ENCODE measurements around the gene SORBS2. TPM values are rescaled to one million over a fixed set of nuclear protein-coding genes. Genes with fewer than 3 reads are reported as not detected.

Gene SORBS2
- total and polyA plus RNA-seq, 2 of the 4 experiments (the other 2 are of a cell fraction) = 0.18 TPM; not detected in 1

DNA sequence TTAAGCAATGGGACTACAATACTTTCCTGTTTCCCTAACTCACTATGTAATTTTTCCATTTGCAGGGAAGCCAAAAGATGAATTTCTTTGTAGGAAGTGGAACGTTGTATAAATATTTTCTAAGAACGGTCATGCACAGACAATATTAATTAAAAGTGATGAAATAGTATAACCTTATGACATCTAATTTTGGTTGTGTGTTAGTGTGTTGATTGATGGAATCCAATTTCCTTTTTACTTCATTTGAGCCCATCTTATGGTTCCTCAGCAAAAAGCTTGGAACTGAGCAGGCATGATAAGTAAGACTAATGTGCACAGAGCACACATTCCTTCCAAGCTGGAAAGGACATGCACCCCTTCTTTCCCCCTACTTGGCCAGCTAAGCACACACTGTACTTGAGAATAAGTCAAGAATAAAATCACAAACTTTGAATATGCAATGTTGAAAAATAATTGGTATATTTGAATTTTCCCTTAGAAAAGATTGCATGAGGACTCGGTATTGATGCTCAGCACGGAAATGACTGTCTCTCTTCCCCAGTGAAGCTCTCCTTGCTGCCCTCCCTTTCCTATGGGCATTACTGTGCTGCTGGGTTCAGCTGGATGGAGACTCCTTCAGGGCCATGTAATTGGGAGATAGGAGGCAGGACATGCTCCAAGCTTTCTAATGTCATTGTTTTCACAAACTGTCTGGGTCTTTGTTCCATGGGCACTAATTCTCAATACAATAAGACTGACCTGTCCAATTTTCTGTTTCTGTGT lies 257.4 kb downstream of the SORBS2 start:
- ChIA-PET POLR2A (ENCODE audit: unreplicated experiment) (no interaction called here), CTCF (no interaction called here)

More for the DNA sequence above, 257.4 kb downstream of the SORBS2 start:
- Histone ChIP-seq H3K9me1 (ENCODE audit: insufficient read depth, low read length) (no peaks in the 10 kb centered on the region), H3K9me3 (ENCODE audit: control insufficient read depth, insufficient read depth, low read length) (no peaks in the 10 kb centered on the region), H2AFZ (replicated peaks; ENCODE audit: low read length, poor library complexity) (no peak overlapping the region), H3K4ac (ENCODE audit: low read depth, low read length) (no peak overlapping the region), H3K23ac (ENCODE audit: low read depth, low read length) (no peak overlapping the region), H4K5ac (ENCODE audit: low read depth, low read length) (no peak overlapping the region), H2BK5ac (ENCODE audit: low read depth, low read length, poor library complexity, severe bottlenecking) (no peak overlapping the region), H3K4me2 (ENCODE audit: low read depth, low read length) (no peak overlapping the region), H4K8ac (ENCODE audit: low read depth in 2 of 2, low read length in 2 of 2) (no peak overlapping the region), H3K18ac (ENCODE audit: low read depth, low read length) (no peak overlapping the region), H3K27ac (ENCODE audit: insufficient read depth, low read length) (no peak overlapping the region), H3K14ac (replicated peaks; ENCODE audit: low read depth, low read length) (no peak overlapping the region), H3K4me3 (ENCODE audit: insufficient read depth, low read depth, low read length) (no peak overlapping the region), H4K91ac (ENCODE audit: insufficient read depth, low read depth, low read length) (no peak overlapping the region), H3K4me1 (ENCODE audit: control insufficient read depth, insufficient read depth, low read length) (peaks cover 3% of the 10 kb centered on the region), H3K79me1 (ENCODE audit: low read depth in 1 of 2, low read length in 2 of 2) (no peaks in the 10 kb centered on the region), H2BK20ac (ENCODE audit: low read depth, low read length) (no peak overlapping the region), H3K27me3 (ENCODE audit: control insufficient read depth, insufficient read depth, low read length) (peaks cover 9% of the 10 kb centered on the region), H4K20me1 (ENCODE audit: insufficient read depth, low read length) (no peaks in the 10 kb centered on the region), H3K36me3 (ENCODE audit: control insufficient read depth, insufficient read depth, low read length) (no peaks in the 10 kb centered on the region), H2BK120ac (ENCODE audit: low read depth, low read length) (no peak overlapping the region), H3K56ac (ENCODE audit: extremely low read depth, insufficient read depth, low read length) (no peak overlapping the region), H2AK5ac (ENCODE audit: low read depth, low read length) (no peak overlapping the region), H3K9ac (ENCODE audit: low read depth, low read length) (no peak overlapping the region), H2AK9ac (replicated peaks; ENCODE audit: low read depth, low read length, poor library complexity) (no peak overlapping the region), H2BK15ac (ENCODE audit: low read depth, low read length) (no peak overlapping the region)
- intact Hi-C loops (cut with micrococcal nuclease) (no loop called here), dilution Hi-C loops (cut with HindIII; ENCODE audit: low sequenced_read_pairs, unreplicated experiment) (no loop called here), in situ Hi-C loops (cut with MboI; ENCODE audit: low sequenced_read_pairs) (no loop called here)
- WGBS, 2 experiments (ENCODE audit: extremely low coverage in 2 of 2, insufficient read length in 1 of 2) = no CpG with 5 or more reads among the region's 4 CpGs
- DNase-seq = no peak
- no peak for TF ChIP-seq CHD1 (IDR thresholded peaks at IDR 0.05; ENCODE audit: low read depth, low read length)
- no peak for TF ChIP-seq SMC3 (IDR thresholded peaks at IDR 0.05; ENCODE audit: low read depth, low read length)
- TF ChIP-seq RCOR1 (IDR thresholded peaks at IDR 0.05; ENCODE audit: insufficient replicate concordance, low read length) = no peak
- TF ChIP-seq, protein P1, sequence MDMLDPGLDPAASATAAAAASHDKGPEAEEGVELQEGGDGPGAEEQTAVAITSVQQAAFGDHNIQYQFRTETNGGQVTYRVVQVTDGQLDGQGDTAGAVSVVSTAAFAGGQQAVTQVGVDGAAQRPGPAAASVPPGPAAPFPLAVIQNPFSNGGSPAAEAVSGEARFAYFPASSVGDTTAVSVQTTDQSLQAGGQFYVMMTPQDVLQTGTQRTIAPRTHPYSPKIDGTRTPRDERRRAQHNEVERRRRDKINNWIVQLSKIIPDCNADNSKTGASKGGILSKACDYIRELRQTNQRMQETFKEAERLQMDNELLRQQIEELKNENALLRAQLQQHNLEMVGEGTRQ (IDR thresholded peaks at IDR 0.05; ENCODE audit: low read depth, low read length) = no peak
- TF ChIP-seq, protein P2, sequence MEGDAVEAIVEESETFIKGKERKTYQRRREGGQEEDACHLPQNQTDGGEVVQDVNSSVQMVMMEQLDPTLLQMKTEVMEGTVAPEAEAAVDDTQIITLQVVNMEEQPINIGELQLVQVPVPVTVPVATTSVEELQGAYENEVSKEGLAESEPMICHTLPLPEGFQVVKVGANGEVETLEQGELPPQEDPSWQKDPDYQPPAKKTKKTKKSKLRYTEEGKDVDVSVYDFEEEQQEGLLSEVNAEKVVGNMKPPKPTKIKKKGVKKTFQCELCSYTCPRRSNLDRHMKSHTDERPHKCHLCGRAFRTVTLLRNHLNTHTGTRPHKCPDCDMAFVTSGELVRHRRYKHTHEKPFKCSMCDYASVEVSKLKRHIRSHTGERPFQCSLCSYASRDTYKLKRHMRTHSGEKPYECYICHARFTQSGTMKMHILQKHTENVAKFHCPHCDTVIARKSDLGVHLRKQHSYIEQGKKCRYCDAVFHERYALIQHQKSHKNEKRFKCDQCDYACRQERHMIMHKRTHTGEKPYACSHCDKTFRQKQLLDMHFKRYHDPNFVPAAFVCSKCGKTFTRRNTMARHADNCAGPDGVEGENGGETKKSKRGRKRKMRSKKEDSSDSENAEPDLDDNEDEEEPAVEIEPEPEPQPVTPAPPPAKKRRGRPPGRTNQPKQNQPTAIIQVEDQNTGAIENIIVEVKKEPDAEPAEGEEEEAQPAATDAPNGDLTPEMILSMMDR (conservative IDR thresholded peaks at IDR 0.05; ENCODE audit: low read depth, low read length) = no peak
- TF ChIP-seq BHLHE40 (IDR thresholded peaks at IDR 0.05; ENCODE audit: low read depth, low read length) = no peak
- no peak for TF ChIP-seq CEBPB (IDR thresholded peaks at IDR 0.05; ENCODE audit: low read depth, low read length)
- no peak for TF ChIP-seq RAD21 (IDR thresholded peaks at IDR 0.05; ENCODE audit: low read length)
- no peak for TF ChIP-seq NFE2L2 (IDR thresholded peaks at IDR 0.05; ENCODE audit: low read depth, low read length)
- no peak for TF ChIP-seq MAZ (IDR thresholded peaks at IDR 0.05; ENCODE audit: borderline replicate concordance, low read depth, low read length)
- TF ChIP-seq MAFK (IDR thresholded peaks at IDR 0.05; ENCODE audit: low read depth, low read length) = no peak
- TF ChIP-seq POLR2A (IDR thresholded peaks at IDR 0.05; ENCODE audit: low read depth, low read length) = no peak
- TF ChIP-seq RFX5 (IDR thresholded peaks at IDR 0.05; ENCODE audit: low read depth, low read length) = no peak
- TF ChIP-seq FOS (IDR thresholded peaks at IDR 0.05; ENCODE audit: low read depth, low read length) = no peak
- TF ChIP-seq MXI1 (IDR thresholded peaks at IDR 0.05; ENCODE audit: borderline replicate concordance, low read depth, low read length) = no peak
- TF ChIP-seq, protein P3, sequence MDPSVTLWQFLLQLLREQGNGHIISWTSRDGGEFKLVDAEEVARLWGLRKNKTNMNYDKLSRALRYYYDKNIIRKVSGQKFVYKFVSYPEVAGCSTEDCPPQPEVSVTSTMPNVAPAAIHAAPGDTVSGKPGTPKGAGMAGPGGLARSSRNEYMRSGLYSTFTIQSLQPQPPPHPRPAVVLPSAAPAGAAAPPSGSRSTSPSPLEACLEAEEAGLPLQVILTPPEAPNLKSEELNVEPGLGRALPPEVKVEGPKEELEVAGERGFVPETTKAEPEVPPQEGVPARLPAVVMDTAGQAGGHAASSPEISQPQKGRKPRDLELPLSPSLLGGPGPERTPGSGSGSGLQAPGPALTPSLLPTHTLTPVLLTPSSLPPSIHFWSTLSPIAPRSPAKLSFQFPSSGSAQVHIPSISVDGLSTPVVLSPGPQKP (IDR thresholded peaks at IDR 0.05; ENCODE audit: borderline replicate concordance, low read depth, low read length) = no peak
- ATAC-seq (ENCODE audit: low read depth) = no peak
- no TSS peak for BruUV-seq (replicated peaks)

Measured in IMR-90 (cell line).